D721Med (cell line): ENCODE measurements around the gene DAB1.

Experiments
- DNase-seq: peaks from one replicate; pipeline ENCODE4 v3.0.0; 2011; ENCODE audit warnings: low spot score; ENCODE audit not compliant: insufficient read length
- FAIRE-seq: peaks from 2 replicates; lab custom pipeline; 2011; peaks lifted over from hg19 to GRCh38; lab: Jason Lieb, UNC
- CTCF ChIP-seq: IDR thresholded peaks from 2 replicates; pipeline ENCODE4 v1.5.1; 2012; ENCODE audit warnings: mild to moderate bottlenecking, control low read depth; ENCODE audit not compliant: insufficient read depth; ENCODE audit errors: missing control alignments

DAB1 gene

GRCh38 chr1:57272601-57273000, 151.3 kb downstream of the DAB1 start:
- no peak for TF ChIP-seq CTCF
- FAIRE-seq = no peak

DNA sequence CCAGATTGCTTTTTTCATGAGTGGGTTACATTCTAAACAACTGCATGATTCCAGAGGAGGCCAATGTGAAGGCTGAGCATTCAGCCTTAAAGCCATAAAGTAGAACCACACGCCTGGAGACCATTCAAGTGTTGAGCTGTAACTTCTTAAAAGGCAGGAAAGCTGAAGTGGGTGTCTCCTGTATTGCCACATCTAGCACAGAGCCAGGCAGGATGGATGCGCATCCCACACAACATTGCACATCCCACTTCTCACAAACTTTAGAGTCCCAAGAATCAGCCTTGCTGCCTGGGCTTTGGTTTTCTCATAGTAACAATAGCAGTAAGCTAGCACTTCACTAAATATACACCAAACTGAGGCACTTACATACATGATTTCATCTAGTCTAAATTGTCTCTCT, 151.7 kb downstream of the DAB1 start:
- FAIRE-seq = no peak
- TF ChIP-seq CTCF = no peak
- no peak for DNase-seq

More at GRCh38 chr1:57272601-57273000, 151.3 kb downstream of the DAB1 start:
- no peak for DNase-seq

DNA sequence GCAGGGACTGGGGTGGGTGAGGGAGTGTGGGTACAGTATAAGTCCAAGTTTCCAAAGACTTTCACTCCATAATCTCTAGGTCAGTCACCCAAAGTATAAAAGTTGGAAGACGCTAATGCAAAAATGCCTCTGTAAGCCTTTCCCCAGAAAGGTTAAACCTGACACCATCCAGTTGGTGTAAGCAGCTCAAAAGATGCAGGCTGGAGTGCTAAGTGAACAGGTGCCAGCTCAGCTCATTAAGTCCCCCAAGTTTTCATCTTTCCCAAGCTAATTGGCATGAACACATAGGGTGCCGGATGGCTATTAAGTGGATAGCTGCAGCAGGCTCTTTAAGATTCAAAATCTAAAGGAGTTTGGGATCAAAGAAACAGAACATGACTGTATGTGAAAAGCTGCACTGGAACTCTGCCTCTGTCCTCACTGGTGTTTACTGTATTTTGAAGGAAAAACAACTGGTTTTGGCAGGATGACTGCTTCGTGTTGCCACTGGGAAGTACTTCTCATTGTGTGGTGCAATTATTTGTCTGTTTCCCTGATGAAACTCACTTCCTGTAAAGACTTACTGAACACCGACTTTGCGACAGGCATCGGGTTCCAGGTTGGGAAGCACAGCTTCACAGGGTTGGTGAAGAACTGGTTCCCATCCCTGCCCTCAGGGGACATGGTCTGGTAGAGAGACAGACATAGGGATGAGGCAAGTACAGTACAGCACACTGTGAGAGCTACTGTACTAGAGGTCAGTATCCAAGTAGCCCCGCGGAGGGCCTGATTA, 152.7 kb downstream of the DAB1 start:
- no peak for DNase-seq
- TF ChIP-seq CTCF = no peak
- FAIRE-seq = no peak

- no peak for DNase-seq
- no peak for FAIRE-seq
- no peak for TF ChIP-seq CTCF
These were observed 154.1 kb downstream of the DAB1 start for GRCh38 chr1:57269630-57270225.

- no peak for TF ChIP-seq CTCF
- no peak for FAIRE-seq
- no peak for DNase-seq
These were observed 158.8 kb downstream of the DAB1 start for GRCh38 chr1:57265104-57265503.

- FAIRE-seq = no peak
These were observed 161.4 kb downstream of the DAB1 start for GRCh38 chr1:57262472-57262871.

More at GRCh38 chr1:57262472-57262871, 161.4 kb downstream of the DAB1 start:
- no peak for TF ChIP-seq CTCF
- DNase-seq = no peak
